DLD1 (cell line): ENCODE results near the gene CD46.

Experiments
- in situ Hi-C: cut with HindIII; loops from 2 replicates; pipeline ENCODE4 v1.10.0; 2017; ENCODE audit warnings: low sequenced_read_pairs

Gene CD46

DNA sequence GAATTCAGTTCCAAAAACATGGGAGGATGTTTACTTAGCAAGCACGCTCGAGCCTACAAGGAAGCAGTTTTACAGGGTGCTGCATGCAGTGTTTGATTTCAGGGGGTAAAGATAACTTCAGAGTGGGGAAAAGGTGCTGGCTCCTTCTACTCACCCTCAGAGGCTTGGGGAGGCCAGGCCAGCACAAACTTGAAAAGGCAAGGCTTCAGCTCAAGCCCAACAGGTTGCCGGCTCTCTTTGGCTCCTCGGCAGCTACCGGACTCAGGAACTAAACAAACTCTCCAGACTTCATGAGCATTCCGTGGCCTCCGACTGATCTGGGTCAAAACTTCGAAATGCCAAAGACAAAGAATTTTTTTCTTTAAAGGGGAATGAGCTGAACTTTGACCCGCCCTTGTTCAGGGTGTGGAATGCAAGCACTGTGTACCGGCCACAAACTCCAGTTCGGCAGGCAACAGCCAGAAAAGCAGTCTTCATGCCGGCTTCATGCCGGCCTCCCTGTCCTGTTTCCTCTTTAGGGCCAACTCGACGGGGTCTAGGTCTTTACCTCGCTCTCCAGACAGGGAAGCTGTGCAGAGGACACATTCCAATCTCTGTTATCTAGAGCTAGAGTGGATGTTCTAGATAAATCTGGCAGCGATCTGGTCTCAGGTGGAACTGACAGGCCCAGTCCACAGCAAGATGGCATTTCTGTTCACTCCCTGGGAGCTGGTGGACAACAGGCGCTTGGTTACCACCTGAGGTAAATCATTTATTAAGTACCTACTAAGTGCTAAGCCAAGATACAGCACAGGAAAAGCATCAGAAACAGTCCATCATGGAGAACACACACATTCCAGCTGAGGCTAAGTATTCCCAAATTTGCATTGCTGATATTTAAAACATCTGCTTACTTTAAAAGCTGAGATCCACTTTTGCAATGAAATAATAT lies 75.0 kb downstream of the CD46 start:
- in situ Hi-C loops, result no loop called here

DNA sequence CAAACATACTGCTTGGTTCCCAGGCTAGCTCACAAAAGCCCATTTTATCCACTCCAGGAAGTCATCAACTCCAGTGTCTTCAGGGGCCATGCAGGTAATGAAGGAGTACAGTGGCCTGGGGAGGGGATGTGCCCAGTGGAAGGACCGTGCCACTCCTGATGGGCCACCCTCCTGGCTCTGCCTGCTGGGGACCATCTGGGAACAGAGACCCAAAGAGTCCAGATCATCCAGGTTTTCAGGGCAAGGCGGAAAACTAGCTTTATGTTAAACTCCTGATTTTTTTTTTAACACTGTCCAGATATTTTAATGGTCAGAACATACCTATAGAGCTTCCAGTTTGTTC lies 75.6 kb downstream of the CD46 start:
- in situ Hi-C loops, result no loop called here

- in situ Hi-C loops, result no loop called here
Measured at GRCh38 chr1:207828046-207828445, 76.2 kb downstream of the CD46 start.

DNA sequence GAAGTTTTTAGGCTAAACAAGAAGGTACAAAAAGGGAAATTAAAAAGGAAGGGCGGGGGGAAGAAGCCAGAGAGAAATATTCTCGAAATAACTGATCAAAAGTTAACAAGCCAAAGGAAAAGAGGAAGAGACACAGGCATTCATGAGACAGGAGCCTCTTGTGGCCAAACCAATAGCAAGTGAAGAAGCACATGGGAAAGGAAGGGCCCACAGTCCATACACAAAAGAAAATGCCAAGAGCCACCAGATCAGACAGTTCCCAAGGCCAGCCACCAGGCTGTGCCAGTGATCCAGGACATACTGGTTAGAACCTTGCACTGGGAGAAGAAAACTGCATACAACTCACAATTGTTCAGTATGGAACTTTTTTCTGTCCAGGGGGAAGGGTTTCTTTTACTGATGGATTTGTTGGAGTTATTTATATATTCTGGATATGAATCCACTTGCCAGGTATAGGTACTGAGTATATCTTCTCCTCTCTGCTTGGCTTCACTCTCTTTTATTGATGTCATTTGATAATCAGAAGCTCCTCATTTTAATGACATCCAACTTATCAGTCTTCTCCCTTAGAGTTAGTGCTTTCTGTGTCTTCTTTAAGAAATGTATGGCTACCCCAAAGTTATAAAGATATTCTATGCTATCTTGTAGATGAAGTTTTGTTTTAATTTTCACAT lies 76.8 kb downstream of the CD46 start:
- in situ Hi-C loops, result no loop called here

GRCh38 chr1:207829576-207829975 lies 77.7 kb downstream of the CD46 start:
- in situ Hi-C loops, result no loop called here

GRCh38 chr1:207830788-207831187 lies 78.9 kb downstream of the CD46 start:
- in situ Hi-C loops, result no loop called here

GRCh38 chr1:207831517-207832327 lies 79.9 kb downstream of the CD46 start:
- in situ Hi-C loops, result no loop called here

- in situ Hi-C loops, result no loop called here
Measured at GRCh38 chr1:207832796-207833195, 80.9 kb downstream of the CD46 start.

DNA sequence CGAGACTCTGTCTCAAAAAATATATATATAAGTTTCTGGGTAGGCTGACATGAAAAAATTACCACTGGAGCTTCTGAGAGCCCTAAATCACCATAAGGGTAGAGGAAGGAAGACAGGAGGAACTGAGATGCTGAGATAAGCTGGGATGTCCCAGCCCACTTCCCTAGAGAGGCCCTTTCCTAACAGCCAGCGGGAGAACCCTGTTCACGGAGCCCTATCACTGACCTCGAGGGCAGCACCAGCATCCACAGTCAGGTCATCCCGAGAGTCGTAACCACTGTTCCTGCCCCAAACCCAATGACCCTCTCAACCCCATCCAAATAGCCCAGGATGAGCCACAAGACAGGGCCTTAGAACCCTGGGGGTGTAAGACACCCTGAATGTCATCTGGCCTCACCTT lies 81.5 kb downstream of the CD46 start:
- in situ Hi-C loops, result no loop called here

DNA sequence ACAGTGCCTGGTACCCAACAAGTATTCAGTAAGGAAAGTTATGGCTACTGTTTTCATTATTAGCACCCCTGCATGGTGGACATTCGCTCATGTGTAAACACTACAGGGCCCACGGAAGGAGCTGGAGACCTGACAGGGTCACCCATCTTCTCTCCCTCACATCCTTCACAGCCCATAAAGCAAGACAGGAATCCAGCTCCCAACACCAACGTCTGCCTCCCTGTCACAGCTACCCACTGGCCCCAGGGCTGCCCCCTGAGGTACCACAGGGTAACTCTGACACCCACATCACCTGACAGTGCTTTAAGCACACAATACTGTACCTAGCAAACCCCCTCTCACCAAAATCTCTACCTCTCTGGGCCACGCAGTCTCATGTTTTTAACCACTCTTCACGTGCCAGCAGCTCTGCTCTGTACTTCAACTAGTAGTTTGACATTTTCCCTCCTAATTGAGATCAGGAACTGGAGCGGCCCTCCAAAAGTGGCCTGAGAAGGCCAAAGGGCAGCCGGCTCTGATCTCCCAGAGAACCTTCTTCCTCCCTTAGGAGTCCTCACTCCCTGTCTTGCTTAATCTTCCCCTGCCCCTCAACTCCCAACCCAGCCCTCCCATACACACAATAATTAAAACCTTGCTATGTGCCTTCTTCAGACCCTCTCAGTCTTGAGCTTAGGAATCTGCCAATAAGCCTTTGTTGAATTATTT lies 82.3 kb downstream of the CD46 start:
- in situ Hi-C loops, result no loop called here

DNA sequence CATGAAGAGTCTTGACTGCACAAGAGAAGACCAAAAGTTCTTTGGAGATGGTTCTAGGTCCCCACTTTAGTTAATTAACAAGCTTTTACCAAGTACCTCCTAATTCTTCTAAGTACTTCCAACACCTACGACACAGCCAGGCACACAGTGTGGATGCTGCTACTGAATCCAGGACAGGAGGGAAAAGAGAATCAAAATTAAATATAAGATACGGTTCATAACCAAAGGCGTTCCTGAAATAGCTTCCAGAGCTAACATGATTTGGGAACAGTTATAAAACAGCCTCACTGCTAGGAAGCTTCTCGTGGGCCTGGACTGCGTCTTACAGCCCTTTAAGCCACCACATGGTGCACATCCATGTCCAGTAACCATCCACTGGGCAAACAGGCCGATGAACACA lies 84.1 kb downstream of the CD46 start:
- in situ Hi-C loops, result no loop called here

DNA sequence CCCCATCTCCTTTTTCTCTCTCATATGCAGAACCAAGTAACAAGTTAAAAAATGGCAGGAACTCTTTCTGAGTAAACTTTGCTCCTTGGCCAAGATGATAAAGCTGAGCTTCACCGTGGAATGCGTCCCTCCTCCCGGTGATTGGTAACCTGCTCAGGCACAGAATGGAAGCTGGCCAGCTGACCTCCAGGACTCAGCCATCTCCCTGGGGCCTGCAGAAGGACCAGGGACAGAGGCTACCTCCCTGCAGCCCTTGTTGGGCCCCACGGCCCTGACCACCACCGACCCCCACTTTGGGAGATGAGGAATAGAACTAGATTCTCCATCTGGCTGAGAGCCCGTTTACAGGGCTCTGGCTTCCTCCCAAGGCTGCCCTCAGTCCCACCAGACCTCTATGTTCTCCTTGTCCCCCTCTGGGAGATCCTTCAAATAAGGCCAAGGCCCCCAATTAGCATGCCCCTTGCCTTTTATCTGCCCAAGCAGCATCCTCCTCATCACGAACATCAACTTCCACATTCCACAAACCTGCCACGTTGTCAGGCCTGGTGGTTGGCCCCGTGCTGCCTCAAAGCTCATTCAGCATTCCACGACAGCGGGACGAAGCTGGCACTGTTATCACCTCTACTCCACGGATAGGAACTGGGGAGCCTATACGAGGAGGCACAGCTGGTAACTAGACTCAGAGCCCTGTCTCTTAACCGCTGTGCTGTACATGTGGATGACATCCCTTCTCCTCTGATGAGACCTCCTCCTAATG lies 84.9 kb downstream of the CD46 start:
- in situ Hi-C loops, result no loop called here

GRCh38 chr1:207837673-207838072 lies 85.8 kb downstream of the CD46 start:
- in situ Hi-C loops, result no loop called here

- in situ Hi-C loops, result no loop called here
Measured at GRCh38 chr1:207838156-207839082, 86.6 kb downstream of the CD46 start.

GRCh38 chr1:207839083-207839413 lies 87.2 kb downstream of the CD46 start:
- in situ Hi-C loops, result no loop called here

- in situ Hi-C loops, result no loop called here
Measured at GRCh38 chr1:207840380-207840779, 88.5 kb downstream of the CD46 start.

DNA sequence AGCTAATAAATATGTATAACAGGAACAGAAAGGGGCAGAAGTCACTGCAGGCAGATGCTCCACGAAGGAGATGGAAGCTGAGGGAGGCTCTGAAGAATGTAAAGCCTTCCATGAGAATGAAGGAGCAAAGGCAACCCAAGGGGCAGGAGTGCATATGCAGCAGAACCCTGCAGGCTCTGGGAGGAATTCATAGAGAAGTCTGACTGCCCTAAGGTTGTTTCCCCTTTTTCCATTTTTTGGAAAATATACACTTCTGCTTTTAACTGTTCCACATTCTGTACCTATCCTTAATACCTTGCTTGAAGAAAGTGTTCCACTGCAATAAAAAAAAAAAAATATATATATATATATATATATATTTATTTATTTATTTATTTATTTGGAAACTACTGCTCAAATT lies 89.4 kb downstream of the CD46 start:
- in situ Hi-C loops, result no loop called here

- in situ Hi-C loops, result no loop called here
Measured at GRCh38 chr1:207841901-207842300, 90.0 kb downstream of the CD46 start.

DNA sequence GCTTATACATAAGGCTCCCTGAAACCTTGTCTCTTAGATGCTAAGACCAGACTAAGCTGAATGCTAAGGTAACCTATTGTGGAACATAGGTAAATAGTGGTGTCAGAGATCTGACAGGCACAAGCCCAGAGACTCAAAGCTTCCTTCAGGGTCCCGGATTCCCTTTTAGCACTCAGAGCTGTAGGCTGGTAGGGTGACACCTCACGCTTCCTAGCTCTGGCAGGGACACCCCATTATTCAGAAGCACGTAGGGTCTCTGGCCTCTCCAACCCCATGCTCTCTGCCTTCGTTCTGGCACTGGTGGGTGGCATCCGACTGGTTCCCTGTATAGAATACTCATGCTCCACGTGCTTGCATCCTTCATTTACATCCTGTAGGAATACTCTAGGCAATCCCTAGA lies 90.7 kb downstream of the CD46 start:
- in situ Hi-C loops, result no loop called here
